ENCODE measurements around the gene ZPBP2. TPM values are rescaled to one million over a fixed set of nuclear protein-coding genes. Genes with fewer than 3 reads are reported as not detected.

ZPBP2 gene
- total and polyA plus RNA-seq, 10 donors, result 0.16 to 0.46 (median 0.23) TPM; not detected in 4

- peaks cover 0 to 75% (median 26%) of the 10 kb centered on the region in 6 donors for H3K36me3 ChIP-seq
- peaks cover 0 to 16% (median 4%) of the 10 kb centered on the region in 8 donors for H3K9me3 ChIP-seq
- no peak for DNase-seq
- no peak for TF ChIP-seq CTCF (IDR thresholded peaks at IDR 0.05 in 8 of 11, conservative IDR thresholded peaks at IDR 0.05 in 3 of 11)
- no peak for TF ChIP-seq POLR2AphosphoS5 (IDR thresholded peaks at IDR 0.05)
- TF ChIP-seq POLR2A (IDR thresholded peaks at IDR 0.05), result no peak
- H3K4me3 ChIP-seq, result no peak overlapping the region
- no peak overlapping the region for H3K27ac ChIP-seq
- WGBS, 5 donors, result 82 to 90% (median 84%) methylated on average over 2 of the region's 2 CpGs
- H3K4me1 ChIP-seq, result no peaks in the 10 kb centered on the region
- intact Hi-C loops (cut with DNase I; ENCODE audit: low total_unique reads), result no loop called here
- no peaks in the 10 kb centered on the region for H3K27me3 ChIP-seq (replicated peaks in 1 of 7)
These were observed 36.4 kb upstream of the ZPBP2 start for GRCh38 chr17:39831588-39831987.

GRCh38 chr17:39834017-39834416 is 34.0 kb upstream of the ZPBP2 start:
- Histone ChIP-seq H3K9me3 (peaks cover 0 to 39% (median 28%) of the 10 kb centered on the region in 8 donors), H3K27ac (peak overlapping the region in 1 of 8 donors; percentile 31), H3K27me3 (replicated peaks in 1 of 7) (no peaks in the 10 kb centered on the region), H3K36me3 (peaks cover 0 to 61% (median 3%) of the 10 kb centered on the region in 6 donors), H3K4me3 (no peak overlapping the region), H3K4me1 (no peaks in the 10 kb centered on the region)
- intact Hi-C loops (cut with DNase I; ENCODE audit: low total_unique reads), result no loop called here
- no peak for DNase-seq
- TF ChIP-seq CTCF (IDR thresholded peaks at IDR 0.05 in 8 of 11, conservative IDR thresholded peaks at IDR 0.05 in 3 of 11) (no peak), POLR2AphosphoS5 (IDR thresholded peaks at IDR 0.05) (no peak), POLR2A (IDR thresholded peaks at IDR 0.05) (no peak)

- 93 to 99% (median 95%) methylated on average over 15 to 17 of the region's 17 CpGs for WGBS, 5 donors
- Histone ChIP-seq H3K4me3 (no peak overlapping the region), H3K27ac (peak overlapping the region in 1 of 8 donors; percentile 31), H3K36me3 (peaks cover 0 to 61% (median 3%) of the 10 kb centered on the region in 6 donors), H3K4me1 (no peaks in the 10 kb centered on the region), H3K27me3 (replicated peaks in 1 of 7) (no peaks in the 10 kb centered on the region), H3K9me3 (peaks cover 0 to 44% (median 32%) of the 10 kb centered on the region in 8 donors)
- no peak for DNase-seq
- TF ChIP-seq CTCF (IDR thresholded peaks at IDR 0.05 in 8 of 11, conservative IDR thresholded peaks at IDR 0.05 in 3 of 11), result no peak
- peak in 1 of 3 donors; percentile 55 for TF ChIP-seq POLR2AphosphoS5 (IDR thresholded peaks at IDR 0.05)
- intact Hi-C loops (cut with DNase I; ENCODE audit: low total_unique reads), result no loop called here
These were observed 32.8 kb upstream of the ZPBP2 start for GRCh38 chr17:39835038-39835786.

GRCh38 chr17:39836117-39836516 is 31.9 kb upstream of the ZPBP2 start:
- intact Hi-C loops (cut with DNase I; ENCODE audit: low total_unique reads), result no loop called here
- peaks cover 0 to 44% (median 32%) of the 10 kb centered on the region in 8 donors for H3K9me3 ChIP-seq
- peaks cover 0 to 60% (median 3%) of the 10 kb centered on the region in 6 donors for H3K36me3 ChIP-seq
- WGBS, 5 donors, result 80 to 93% (median 86%) methylated on average over 4 to 6 of the region's 6 CpGs
- H3K27me3 ChIP-seq (replicated peaks in 1 of 7), result no peaks in the 10 kb centered on the region
- peak overlapping the region in 1 of 8 donors; percentile 29 for H3K27ac ChIP-seq
- TF ChIP-seq CTCF (IDR thresholded peaks at IDR 0.05 in 8 of 11, conservative IDR thresholded peaks at IDR 0.05 in 3 of 11) (no peak), POLR2AphosphoS5 (IDR thresholded peaks at IDR 0.05) (peak in 1 of 3 donors; percentile 22)
- H3K4me1 ChIP-seq, result peaks cover 0 to 6% (median 0%) of the 10 kb centered on the region in 6 donors
- no peak overlapping the region for H3K4me3 ChIP-seq
- DNase-seq, result no peak

Measured in spleen (tissue), 11 donors.